Fibroblast of upper back skin (primary cell): ENCODE results near the gene GJA1.
"Not testable (repeated sequence)": the region's sequence is repeated elsewhere in the genome, so short reads cannot be mapped to it uniquely, and the experiment has no call there.

Source experiments
- DNase-seq: peaks from one replicate; pipeline ENCODE4 v3.0.0-alpha.2; 2013

GJA1 gene

DNA sequence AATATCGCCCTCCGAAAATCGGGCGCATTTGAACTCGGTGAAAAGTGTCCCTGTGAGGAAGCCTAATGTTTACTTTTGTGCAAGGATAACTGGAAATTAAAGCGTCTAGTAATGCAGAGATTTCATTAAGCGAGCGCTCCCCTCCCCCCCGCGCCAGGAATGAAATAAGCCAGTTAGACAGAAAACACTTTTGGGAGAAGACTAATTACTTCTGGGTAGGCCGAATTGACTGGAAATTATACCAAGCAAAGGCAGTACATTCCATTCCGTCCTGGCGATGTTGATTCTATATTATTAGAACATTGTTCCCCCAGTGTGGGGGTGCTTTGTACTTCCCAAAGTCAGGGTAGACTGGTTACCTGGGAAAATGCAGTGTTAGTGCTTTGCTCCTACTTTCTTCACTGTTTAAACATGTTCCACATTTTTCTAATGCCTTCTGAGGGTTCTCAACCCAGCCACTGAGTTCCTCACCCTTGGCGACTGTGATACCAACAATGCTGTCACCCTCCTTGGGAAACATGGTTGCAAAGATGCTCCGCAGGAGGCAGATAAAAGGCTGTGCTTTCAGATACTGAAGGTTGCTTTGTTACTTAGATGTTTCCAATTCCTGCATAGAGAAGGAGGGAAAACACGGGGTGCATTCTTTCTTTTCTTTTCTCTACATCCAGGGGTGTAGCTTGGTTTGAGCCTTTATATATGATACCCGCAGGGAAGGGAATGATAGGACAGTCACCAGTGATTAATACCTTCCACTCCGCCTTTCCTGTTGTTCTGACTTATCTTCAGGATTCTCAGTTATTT, 2.6 kb downstream of the GJA1 start:
- peak; percentile 53 for DNase-seq

DNA sequence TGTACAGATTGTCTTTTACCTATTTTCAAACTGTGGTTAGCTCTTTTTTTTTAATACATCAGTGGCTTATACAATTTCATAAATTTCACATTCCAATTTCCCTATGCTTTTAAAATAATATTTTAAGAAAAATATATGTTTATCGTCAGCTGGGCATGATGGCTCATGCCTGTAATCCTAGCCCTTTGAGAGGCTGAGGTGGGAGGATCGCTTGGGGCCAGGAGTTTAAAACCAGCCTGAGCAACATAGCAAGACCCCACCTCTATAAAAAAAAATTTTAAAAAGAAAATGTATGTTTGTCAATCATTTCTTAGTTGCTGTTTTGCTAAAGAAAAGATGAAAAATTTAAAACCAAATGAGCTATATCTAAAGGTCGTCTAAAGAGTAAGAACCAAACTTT, 3.4 kb downstream of the GJA1 start:
- DNase-seq: no peak

DNA sequence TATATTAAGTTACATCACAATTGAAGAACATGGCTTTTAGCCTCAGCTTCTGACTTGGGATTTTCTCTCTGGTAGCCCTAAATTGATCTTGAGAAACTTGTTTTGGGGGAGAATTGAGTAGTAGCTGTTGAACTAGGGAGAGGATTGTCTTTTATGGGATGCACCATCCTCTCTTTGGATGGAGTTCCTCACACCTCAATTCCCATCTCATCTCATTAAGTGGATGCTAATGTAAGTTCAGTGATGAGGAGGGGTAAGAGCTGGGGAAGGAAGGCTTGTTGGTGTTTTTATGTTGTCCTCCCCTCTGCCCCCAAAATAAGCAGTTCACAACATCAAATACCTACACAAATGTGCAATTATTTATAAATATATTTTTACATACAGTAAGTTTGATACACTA, 4.0 kb downstream of the GJA1 start:
- DNase-seq: no peak

DNA sequence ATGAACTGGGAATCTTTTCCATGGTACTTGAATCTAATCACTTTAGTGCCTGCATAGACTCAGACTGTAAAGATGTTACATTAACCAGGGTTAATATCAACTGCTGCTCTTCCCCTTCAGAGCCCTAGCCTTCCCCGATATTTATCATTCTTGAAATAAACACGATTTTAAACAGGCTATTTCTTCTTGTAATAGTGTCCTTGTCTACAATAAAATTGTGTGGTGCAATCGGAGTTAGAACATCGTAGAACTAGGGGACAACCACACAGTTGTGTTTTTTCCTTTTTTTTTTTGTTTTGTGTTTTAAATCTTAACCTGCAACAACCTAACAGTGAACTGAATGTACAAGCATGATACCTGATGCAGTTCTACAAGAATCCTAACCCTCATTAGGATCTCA, 4.5 kb downstream of the GJA1 start:
- no peak for DNase-seq

DNA sequence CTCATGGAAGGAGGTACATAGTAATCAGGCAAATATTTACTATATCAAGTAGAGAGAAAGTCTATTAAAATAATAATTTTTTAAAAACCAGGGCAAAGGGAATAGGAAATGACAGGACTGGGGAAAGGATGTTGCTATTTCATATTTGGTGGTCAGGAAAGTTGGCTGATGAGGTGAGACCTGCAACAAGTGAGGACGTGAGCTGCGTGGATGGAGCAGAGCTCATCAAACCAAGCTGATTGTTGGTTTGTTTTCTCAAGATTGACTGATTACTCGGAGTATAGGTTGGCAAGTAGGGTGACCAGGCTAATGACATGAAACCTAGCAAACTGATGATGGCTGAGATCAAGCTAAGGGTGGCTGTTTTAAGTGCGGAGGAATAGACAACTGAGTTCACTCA, 6.0 kb downstream of the GJA1 start:
- no peak for DNase-seq

DNA sequence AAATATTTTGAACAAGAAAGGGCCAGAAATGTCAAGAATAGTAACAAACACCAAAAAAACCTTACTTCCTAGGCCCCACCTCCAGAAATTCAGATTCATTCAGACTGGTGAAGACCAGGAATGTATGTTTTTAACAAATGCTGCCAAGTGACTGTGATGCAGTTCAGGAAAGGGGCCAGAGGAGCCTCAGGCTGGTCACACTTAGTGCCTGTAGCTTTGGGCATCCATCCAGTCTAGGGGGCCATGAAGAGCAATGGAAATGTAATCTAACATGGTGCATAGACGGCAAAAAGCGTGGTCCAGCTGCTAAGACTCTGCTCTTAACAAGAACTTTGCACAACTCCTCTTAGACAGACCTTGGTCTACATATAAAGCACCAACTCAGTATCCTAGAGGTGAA, 7.1 kb downstream of the GJA1 start:
- DNase-seq: peak; percentile 22

DNA sequence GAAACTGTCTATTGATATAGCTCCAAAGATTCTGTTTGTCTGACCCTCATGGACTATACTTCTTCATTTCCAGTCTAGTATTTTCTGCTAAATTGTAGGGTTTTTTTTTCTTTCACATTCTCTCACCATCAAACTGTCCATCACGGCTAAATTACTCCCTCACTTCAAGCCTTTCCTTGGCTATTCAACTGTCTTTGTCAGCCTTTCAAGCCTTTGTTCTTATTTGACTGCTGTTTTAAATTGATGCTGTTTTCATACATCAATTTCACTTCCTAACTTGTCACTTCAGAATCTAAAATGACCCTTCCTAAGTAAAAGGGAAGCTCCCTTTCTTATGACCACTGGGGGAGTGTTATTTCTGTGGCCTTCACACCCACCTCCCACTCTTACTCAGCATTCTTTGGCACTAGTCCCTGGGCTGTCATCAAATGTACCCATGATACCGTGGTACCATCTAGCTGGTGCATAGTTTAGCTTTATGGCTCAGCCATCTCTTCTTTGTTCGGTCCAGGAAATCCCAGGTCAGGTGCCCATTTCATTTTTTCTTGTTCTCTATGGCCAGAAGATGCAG, 8.6 kb downstream of the GJA1 start:
- peak; percentile 10 for DNase-seq

DNA sequence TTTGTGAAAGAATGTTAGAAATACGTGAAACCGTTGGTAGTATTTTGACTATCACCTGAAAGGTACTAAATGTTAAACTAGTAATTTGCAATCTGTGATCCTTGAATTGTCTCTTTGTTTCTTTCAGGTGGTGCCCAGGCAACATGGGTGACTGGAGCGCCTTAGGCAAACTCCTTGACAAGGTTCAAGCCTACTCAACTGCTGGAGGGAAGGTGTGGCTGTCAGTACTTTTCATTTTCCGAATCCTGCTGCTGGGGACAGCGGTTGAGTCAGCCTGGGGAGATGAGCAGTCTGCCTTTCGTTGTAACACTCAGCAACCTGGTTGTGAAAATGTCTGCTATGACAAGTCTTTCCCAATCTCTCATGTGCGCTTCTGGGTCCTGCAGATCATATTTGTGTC, 11.3 kb downstream of the GJA1 start:
- DNase-seq: not testable (repeated sequence)

DNA sequence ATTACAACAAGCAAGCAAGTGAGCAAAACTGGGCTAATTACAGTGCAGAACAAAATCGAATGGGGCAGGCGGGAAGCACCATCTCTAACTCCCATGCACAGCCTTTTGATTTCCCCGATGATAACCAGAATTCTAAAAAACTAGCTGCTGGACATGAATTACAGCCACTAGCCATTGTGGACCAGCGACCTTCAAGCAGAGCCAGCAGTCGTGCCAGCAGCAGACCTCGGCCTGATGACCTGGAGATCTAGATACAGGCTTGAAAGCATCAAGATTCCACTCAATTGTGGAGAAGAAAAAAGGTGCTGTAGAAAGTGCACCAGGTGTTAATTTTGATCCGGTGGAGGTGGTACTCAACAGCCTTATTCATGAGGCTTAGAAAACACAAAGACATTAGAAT, 12.3 kb downstream of the GJA1 start:
- not testable (repeated sequence) for DNase-seq

DNA sequence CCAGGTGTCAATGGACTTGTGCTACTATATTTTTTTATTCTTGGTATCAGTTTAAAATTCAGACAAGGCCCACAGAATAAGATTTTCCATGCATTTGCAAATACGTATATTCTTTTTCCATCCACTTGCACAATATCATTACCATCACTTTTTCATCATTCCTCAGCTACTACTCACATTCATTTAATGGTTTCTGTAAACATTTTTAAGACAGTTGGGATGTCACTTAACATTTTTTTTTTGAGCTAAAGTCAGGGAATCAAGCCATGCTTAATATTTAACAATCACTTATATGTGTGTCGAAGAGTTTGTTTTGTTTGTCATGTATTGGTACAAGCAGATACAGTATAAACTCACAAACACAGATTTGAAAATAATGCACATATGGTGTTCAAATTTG, 13.1 kb downstream of the GJA1 start:
- DNase-seq: not testable (repeated sequence)

DNA sequence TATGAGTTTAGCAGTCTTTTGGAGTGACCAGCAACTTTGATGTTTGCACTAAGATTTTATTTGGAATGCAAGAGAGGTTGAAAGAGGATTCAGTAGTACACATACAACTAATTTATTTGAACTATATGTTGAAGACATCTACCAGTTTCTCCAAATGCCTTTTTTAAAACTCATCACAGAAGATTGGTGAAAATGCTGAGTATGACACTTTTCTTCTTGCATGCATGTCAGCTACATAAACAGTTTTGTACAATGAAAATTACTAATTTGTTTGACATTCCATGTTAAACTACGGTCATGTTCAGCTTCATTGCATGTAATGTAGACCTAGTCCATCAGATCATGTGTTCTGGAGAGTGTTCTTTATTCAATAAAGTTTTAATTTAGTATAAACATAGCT, 13.9 kb downstream of the GJA1 start:
- no peak for DNase-seq

DNA sequence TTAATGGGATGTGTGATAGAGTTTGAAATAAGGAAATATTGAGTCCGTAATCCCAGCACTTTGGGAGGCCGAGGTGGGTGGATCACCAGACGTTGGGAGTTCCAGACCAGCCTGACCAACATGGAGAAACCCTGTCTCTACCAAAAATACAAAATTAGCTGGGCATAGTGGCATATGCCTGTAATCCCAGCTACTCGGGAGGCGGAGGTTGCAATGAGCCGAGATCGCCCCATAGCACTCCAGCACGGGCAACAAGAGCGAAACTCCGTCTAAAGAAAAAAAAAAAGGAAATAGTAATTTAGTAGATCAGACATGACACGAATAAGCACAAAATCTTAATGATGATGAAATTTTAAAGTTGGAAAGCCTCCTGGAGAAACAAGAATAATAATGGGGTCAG, 14.8 kb downstream of the GJA1 start:
- DNase-seq: no peak

DNA sequence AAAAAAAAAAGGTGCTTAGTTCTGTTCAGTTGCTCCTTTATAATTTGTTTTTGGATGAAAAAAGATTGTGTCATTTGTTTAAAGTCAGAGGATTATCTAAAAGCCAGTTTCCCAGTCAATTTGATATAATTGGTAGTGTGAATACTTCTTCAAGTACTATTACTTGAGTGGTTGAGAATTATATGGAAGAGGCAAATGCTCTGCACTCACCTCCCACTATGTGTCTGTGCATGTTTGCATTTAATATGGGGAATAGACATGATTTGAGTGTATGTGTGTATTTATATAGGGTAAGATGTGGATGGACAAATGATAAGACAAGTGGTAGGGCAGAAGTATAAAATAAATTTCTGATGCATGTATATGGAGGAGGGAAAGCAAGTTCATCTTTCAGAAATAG, 15.8 kb downstream of the GJA1 start:
- DNase-seq: no peak

DNA sequence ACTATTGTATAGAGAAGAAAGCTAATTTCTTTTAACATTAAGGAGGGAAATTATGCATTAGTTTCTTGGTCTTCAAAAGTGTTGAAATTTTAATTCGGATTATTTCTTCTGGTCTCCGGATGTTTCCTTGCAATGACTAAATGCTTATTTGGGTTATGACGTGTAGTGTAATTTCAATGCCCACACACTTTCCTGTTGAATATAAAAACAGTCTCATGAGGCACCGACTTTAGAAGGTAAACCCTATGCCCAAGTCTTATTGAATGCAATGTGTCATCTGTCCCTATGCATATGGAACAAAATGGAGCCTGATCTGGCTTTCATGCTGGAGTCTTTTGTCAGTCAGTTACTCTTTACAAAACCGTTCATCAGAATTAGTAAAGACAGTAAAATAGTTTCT, 17.7 kb downstream of the GJA1 start:
- DNase-seq: no peak

DNA sequence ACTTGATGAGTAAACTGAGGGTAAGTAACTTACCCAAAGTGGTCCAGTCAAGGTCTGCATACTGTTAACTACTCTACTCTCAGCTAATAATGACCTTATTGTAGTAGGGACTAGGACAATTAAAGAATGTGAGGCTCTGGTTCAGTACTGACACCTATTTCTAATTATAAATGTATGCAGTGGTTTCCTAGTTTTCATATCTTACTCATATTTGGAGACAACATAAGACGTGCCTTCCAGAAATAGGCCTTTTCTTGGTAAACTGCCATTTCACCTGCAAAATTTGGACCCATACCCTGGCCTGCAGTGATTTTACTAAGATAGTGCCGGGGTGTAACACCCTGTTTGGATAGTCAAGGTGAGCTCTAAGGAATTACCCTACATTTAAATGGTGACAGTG, 24.7 kb downstream of the GJA1 start:
- DNase-seq: no peak

DNA sequence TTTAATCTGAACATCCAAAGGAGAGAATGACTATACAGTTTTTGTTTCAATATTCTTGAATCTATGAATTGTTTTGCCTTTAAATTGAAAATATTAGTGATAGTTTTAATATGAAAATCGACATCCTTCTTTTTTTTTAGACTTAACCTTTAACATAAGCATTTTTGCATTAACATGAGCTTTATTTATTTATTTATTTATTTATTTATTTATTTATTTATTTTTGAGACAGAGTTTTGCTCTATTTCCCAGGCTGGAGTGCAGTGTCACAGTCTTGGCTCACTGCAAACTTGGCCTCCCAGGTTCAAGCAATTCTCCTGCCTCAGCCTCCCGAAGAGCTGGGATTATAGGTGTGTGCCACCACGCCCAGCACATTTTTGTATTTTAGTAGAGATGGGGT, 27.6 kb downstream of the GJA1 start:
- DNase-seq: no peak

DNA sequence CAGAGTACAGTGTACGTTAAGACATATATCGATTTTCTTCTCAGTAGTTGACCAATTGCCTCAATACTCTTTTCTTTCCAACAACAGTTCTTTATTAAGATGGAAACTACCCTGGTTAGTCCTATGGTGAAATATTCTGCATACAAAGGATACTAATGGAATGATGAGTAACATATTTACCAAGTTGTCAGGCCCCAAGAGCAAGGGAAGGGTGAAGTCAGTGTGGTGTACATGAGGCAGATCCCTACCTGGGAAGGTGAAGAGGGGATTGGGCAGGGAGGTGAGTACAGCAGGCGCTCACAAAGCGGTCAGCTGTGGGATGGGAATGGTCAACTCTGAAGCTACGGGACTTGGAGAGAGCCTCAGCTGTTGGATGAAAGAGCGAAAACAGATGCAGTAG, 29.7 kb downstream of the GJA1 start:
- no peak for DNase-seq

DNA sequence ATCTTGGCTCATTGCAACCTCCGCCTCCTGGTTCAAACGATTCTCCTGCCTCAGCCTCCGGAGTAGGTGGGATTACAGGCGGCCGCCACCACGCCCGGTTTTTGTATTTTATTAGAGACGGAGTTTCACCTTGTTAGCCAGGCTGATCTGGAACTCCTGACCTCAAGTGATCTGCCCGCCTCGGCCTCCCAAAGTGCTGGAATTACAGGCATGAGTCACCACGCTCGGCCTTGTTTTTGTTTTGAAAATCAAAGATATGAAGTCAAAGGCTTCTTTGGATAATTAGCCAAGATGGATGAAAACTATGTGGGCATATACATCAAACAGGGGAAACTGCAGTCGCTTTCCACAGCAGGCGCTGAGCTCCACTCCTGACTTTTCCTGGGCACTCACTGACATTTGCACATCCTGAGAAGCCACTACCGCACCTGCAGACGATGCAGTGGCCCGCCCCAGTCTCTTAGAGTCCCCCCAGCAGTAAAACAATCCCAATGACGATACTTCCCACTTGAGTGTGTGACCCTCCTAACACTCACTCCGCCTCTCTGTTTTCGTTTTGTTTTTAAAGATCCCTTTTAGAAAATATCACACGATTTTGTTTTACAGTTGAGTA, 44.1 kb downstream of the GJA1 start:
- DNase-seq: no peak

DNA sequence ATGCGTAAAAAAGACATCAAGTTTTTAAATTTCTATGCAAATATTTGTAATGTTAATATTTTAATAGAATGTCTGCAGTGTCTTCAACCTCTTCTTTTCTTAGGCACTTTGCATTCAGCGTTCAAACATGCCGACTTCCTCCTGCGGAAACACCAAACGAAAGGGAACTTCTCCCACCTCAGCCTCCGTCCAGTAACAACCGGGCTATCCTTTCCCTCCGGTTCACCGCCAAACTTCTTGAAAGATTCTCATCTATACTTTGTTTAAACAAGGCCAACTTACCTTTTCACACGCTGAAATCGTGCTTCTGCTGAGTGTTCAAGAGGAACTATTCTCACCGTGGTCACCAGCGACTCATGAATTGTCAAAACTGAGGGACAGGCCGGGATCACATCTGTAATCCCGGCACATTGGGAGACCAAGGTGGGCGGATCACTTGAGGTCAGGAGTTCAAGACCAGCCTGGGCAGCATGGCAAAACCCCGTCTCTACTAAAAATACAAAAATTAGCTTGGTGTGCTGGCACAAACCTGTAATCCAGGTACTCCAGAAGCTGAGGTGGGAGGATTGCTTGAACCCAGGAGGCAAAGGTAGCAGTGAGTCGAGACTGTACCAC, 44.8 kb downstream of the GJA1 start:
- no peak for DNase-seq

DNA sequence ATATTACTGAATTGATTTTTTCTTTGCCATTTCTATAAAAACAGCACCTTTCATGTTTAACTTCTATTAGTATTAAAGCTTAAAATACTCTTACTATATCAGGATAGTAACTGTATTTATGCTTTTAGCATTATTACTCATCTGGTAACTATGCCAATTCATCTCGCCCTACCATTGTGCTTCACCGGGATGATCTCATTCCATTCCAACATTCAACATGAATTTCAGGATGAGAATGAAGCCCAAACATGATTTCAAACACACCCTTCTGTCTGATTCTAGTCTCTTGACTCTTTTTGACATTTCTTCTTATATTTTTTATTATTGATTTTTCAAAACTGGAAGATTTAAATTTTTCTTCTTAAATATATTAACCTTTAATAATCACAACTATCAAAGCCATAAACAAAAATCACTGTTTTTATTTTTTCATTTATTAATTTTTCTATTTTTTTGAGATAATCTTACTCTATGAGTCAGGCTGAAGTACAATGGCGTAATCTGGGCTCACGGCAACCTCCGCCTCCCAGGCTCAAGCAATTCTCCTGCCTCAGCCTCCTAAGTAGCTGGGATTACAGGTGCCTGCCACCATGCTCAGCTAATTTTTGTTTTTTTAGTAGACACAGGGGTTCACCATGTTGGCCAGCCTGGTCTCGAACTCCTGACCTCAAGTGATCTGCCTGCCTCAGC, 46.7 kb downstream of the GJA1 start:
- DNase-seq: peak; percentile 83

DNA sequence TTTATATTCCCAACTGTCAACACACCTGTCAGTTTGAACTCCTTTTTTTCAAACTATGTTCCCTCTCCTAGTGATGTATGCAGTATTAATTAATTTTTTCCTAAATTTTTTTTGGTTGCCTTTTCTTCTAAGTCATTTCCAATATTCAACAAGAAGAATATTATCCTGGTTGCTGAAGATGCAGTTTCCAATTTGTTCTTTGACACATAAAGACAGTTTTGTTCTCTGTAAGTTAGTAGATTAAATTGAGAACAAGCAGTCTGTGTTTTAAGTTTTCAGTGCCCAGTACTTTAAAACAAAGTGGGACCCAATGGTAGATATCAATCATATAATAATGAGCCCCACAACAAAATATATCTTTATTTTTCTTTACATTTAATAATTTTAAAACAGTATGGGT, 47.3 kb downstream of the GJA1 start:
- DNase-seq: no peak

DNA sequence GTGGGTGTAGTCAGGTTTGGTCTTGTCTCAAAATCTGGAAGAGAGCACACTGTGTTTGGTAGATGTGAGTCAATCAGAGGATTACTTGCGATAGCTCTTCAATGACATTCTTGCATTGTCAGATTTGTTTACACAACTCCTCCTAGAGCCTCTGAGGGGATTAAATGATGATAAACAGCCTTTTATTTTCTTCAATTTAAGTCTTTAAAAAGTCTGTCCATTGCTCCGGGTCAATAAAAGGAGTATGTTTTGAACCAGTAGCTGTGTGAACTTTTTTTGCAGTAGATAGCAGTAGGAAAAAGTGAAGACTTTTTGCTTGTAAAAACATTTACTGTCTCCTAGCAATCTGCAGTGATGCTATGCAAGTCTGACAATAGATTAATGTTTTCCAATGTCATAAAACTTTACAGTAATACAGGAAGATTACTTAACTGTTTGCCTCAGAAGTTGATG, 49.9 kb downstream of the GJA1 start:
- peak; percentile 7 for DNase-seq

DNA sequence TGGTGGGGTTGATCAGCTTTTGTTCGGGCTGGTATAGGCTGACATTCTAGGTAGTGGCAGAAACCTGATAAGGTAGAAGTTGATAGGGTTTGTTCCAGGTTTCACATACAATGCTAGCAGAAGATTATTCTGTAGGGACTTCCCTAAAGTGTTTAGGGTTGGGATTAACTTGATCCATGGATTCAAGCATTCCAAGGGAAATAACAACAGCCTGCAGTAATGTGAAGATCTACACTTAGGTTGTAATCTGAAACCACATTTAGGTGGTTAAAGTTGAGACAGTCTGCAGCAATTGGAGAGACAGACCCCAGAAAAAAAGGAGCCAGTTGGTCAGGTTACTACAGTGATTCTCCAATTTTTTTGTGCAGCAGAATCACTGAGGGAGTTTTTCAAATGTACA, 56.1 kb downstream of the GJA1 start:
- peak; percentile 6 for DNase-seq
